Colonic mucosa (tissue), 4 donors: ENCODE results near the gene BCAS3. TPM values are rescaled to one million over a fixed set of nuclear protein-coding genes. Genes with fewer than 3 reads are reported as not detected.

Source experiments
- DNase-seq: peaks from one replicate; pipeline ENCODE4 v3.0.0-alpha.2; 2020
- H3K27ac ChIP-seq: fragments of 200-600 bp; one replicate; pipeline ENCODE4 v1.8.0; 2021
- H3K27me3 ChIP-seq: fragments of 200-600 bp; one replicate; pipeline ENCODE4 v1.8.0; 2021
- H3K36me3 ChIP-seq: fragments of 200-600 bp; one replicate; pipeline ENCODE4 v1.8.0; 2021
- H3K4me1 ChIP-seq: fragments of 200-600 bp; one replicate; pipeline ENCODE4 v1.8.0; 2021; ENCODE audit warnings: mild to moderate bottlenecking
- H3K4me3 ChIP-seq: fragments of 200-600 bp; one replicate; pipeline ENCODE4 v1.8.0; 2021
- H3K9ac ChIP-seq, 2 donors: one replicate each; pipeline ENCODE4 v1.7.0; 2013; ENCODE audit warnings: control low read depth in 2 of 2, low read depth in 2 of 2, low read length in 2 of 2
- H3K9me3 ChIP-seq: fragments of 200-600 bp; one replicate; pipeline ENCODE4 v1.8.0; 2021
- CTCF ChIP-seq: fragments of 200-600 bp; IDR thresholded peaks from one replicate; pipeline ENCODE4 v1.8.0; 2022; ENCODE audit warnings: antibody characterized with exemption, mild to moderate bottlenecking
- intact Hi-C: fragments of 100-400 bp; cut with DNase I; formaldehyde crosslinking; loops from one replicate; pipeline ENCODE4 v1.14.1; 2022
- total RNA-seq, 2 donors: library from RNA; stranded (reverse); fragmentation: NEBNext Ultra II Directional in 1 of 2; extraction: Animal tissue kit (Norgen Biotek cat#: 25700) in 1 of 2; gene quantifications; one replicate each; pipeline ENCODE4 v1.2.1, GENCODE V29; 2021
- donor health status: healthy.
- donor health status: DM: no; HTN: no; CAD: no.
- donor health status: DM: no; HTN: no; CAD: no.

Gene BCAS3
- total RNA-seq, 2 donors from 2014 or later, result 11.0 to 17.8 TPM

DNA sequence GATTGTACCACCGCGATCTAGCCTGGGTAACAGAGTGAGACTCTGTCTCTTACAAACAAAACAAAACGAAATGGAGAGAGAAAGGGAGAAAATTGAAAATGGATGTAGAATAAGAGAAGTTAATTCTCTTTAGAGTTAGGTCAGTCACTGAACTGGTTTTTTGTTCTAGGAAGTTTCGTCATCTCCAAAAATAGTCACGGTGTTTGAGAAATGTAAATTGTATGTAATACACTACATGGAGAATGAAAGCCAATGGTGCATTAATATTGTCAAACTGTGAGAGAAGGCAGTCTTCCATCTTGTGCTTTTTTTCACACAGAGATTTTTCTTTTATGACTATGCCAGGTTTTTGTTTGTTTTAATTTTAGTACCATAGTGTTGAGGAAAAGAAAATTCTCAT lies 145.9 kb downstream of the BCAS3 start:
- no peak for TF ChIP-seq CTCF
- intact Hi-C loops, result no loop called here
- H3K9ac ChIP-seq, result no peak overlapping the region
- no peaks in the 10 kb centered on the region for H3K9me3 ChIP-seq
- H3K36me3 ChIP-seq, result no peaks in the 10 kb centered on the region
- no peaks in the 10 kb centered on the region for H3K4me1 ChIP-seq
- H3K4me3 ChIP-seq, result no peak overlapping the region
- no peak overlapping the region for H3K27ac ChIP-seq
- no peak for DNase-seq
- no peaks in the 10 kb centered on the region for H3K27me3 ChIP-seq

GRCh38 chr17:60825351-60825750 lies 147.7 kb downstream of the BCAS3 start:
- no peak overlapping the region for H3K27ac ChIP-seq
- no peak for DNase-seq
- no peaks in the 10 kb centered on the region for H3K4me1 ChIP-seq
- intact Hi-C loops, result no loop called here
- H3K9me3 ChIP-seq, result no peaks in the 10 kb centered on the region
- H3K36me3 ChIP-seq, result no peaks in the 10 kb centered on the region
- H3K4me3 ChIP-seq, result no peak overlapping the region
- H3K9ac ChIP-seq, result no peak overlapping the region
- H3K27me3 ChIP-seq, result no peaks in the 10 kb centered on the region
- no peak for TF ChIP-seq CTCF

- H3K4me3 ChIP-seq, result no peak overlapping the region
- H3K4me1 ChIP-seq, result no peaks in the 10 kb centered on the region
- no peak overlapping the region for H3K27ac ChIP-seq
- no peaks in the 10 kb centered on the region for H3K9me3 ChIP-seq
- H3K9ac ChIP-seq, result no peak overlapping the region
- H3K27me3 ChIP-seq, result no peaks in the 10 kb centered on the region
- no peak for DNase-seq
- no peak for TF ChIP-seq CTCF
- H3K36me3 ChIP-seq, result no peaks in the 10 kb centered on the region
- intact Hi-C loops, result no loop called here
These were observed 150.3 kb downstream of the BCAS3 start for GRCh38 chr17:60827943-60828342.

- no peak for DNase-seq
- H3K4me3 ChIP-seq, result no peak overlapping the region
- intact Hi-C loops, result no loop called here
- H3K27ac ChIP-seq, result no peak overlapping the region
- no peaks in the 10 kb centered on the region for H3K36me3 ChIP-seq
- H3K27me3 ChIP-seq, result no peaks in the 10 kb centered on the region
- TF ChIP-seq CTCF, result no peak
- H3K4me1 ChIP-seq, result no peaks in the 10 kb centered on the region
- H3K9me3 ChIP-seq, result no peaks in the 10 kb centered on the region
- no peak overlapping the region for H3K9ac ChIP-seq
These were observed 154.5 kb downstream of the BCAS3 start for GRCh38 chr17:60832151-60832585.

GRCh38 chr17:60832631-60833030 lies 155.0 kb downstream of the BCAS3 start:
- Histone ChIP-seq H3K27me3 (no peaks in the 10 kb centered on the region), H3K9ac (no peak overlapping the region), H3K27ac (no peak overlapping the region), H3K4me1 (no peaks in the 10 kb centered on the region), H3K4me3 (no peak overlapping the region), H3K9me3 (no peaks in the 10 kb centered on the region), H3K36me3 (no peaks in the 10 kb centered on the region)
- TF ChIP-seq CTCF, result no peak
- intact Hi-C loops, result no loop called here
- no peak for DNase-seq

DNA sequence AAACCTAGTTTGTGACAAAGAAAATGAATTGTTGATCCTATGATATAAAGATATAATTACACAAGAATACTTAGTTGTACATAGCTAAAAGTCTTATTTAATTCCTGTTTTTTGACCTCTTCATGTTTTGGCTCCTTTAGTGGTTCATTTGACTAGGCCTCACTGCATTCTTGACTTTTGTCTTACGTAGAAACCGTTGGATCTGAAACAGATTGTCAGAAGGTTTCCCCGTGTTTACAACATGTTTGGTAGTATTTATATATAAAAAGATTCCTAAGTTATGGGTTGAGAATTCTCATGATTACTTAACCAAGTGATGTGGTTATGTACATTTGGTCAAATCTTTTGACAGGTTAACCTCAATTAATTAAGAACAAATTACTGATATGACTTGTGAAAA lies 162.8 kb downstream of the BCAS3 start:
- TF ChIP-seq CTCF, result no peak
- Histone ChIP-seq H3K4me3 (no peak overlapping the region), H3K4me1 (no peaks in the 10 kb centered on the region), H3K27me3 (no peaks in the 10 kb centered on the region), H3K27ac (no peak overlapping the region), H3K9ac (no peak overlapping the region), H3K9me3 (no peaks in the 10 kb centered on the region), H3K36me3 (no peaks in the 10 kb centered on the region)
- intact Hi-C loops, result no loop called here
- DNase-seq, result no peak
